Ishikawa (cell line): ENCODE results near the gene PLA2G6.

ENCODE experiments used
- RAD21 ChIP-seq: IDR thresholded peaks from 2 replicates; pipeline ENCODE4 v1.6.1; 2012; ENCODE audit warnings: low read depth
- TCF12 ChIP-seq: IDR thresholded peaks from 2 replicates; pipeline ENCODE4 v1.6.1; 2012; ENCODE audit warnings: low read depth

DNA sequence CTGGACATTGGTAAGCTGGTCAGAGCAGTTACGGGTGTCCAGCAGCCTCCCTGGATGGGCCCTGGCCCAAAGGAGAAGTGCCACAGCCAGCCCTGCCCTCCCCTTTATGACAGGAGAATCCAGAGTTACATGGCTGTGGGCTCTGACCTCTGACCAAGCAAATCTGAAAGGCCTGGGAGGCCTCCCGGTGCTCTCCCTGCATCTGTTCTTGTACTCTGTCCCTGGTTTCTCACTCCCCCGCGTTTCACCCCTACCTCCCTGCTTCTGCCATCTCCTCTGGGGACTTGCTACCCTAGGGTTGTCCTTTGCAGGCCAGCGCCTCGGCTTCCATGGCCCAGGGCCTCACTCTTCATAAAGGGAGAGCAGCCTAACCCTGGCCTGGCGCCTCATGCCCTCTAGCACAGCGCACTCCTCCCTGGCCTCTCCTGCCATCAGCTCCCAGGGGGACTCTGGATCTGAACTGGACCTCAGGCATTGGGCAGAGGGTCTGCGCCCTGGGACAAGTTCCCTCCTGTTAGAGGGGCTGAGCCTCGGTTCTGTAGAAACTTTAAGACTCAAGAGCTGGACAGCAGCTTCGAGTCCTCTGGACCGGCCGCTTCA lies 113.8 kb downstream of the PLA2G6 start:
- TF ChIP-seq RAD21 (no peak), TCF12 (no peak)
